ENCODE data around the gene MDFIC. TPM values are rescaled to one million over a fixed set of nuclear protein-coding genes. Genes with fewer than 3 reads are reported as not detected.

Gene MDFIC
- total and polyA plus RNA-seq, 4 donors = 3.2 to 6.6 (median 5.3) TPM

- no peak for DNase-seq (ENCODE audit: low spot score)
- WGBS = 97% methylated on average over 5 of the region's 5 CpGs
- Histone ChIP-seq H3K9ac (ENCODE audit: low read depth in 1 of 2, low read length in 2 of 2) (no peak overlapping the region), H3K9me3 (ENCODE audit: control insufficient read depth in 4 of 4, low read length in 3 of 4) (no peaks in the 10 kb centered on the region), H3K27me3 (ENCODE audit: control insufficient read depth in 4 of 4, insufficient read depth in 4 of 4, low read length in 3 of 4) (no peaks in the 10 kb centered on the region), H3K4me1 (ENCODE audit: control insufficient read depth in 4 of 4, insufficient read depth in 4 of 4, low read length in 3 of 4) (peaks cover 0 to 11% (median 2%) of the 10 kb centered on the region in 4 donors), H3K4me3 (ENCODE audit: low read depth in 1 of 3, low read length in 3 of 3) (no peak overlapping the region), H3K27ac (ENCODE audit: low read depth in 1 of 2, low read length in 2 of 2) (no peak overlapping the region), H3K36me3 (ENCODE audit: control insufficient read depth in 4 of 4, insufficient read depth in 3 of 4, low read depth in 1 of 4, low read length in 3 of 4) (no peaks in the 10 kb centered on the region)
- TF ChIP-seq REST (IDR thresholded peaks at IDR 0.05) = no peak
- no peak for TF ChIP-seq ZBTB33 (IDR thresholded peaks at IDR 0.05)
- TF ChIP-seq SP1 (IDR thresholded peaks at IDR 0.05) = no peak
- no peak for TF ChIP-seq GABPA (IDR thresholded peaks at IDR 0.05 in 1 of 2, conservative IDR thresholded peaks at IDR 0.05 in 1 of 2)
- no peak for TF ChIP-seq MAX (IDR thresholded peaks at IDR 0.05)
- TF ChIP-seq RXRA (IDR thresholded peaks at IDR 0.05) = no peak
- TF ChIP-seq HNF4G (IDR thresholded peaks at IDR 0.05) = no peak
- no peak for TF ChIP-seq TAF1 (conservative IDR thresholded peaks at IDR 0.05)
- TF ChIP-seq JUND (IDR thresholded peaks at IDR 0.05) = no peak
Observed at GRCh38 chr7:114941692-114942091, 19.8 kb downstream of the MDFIC start.

GRCh38 chr7:114942446-114943175 lies 20.7 kb downstream of the MDFIC start:
- no peak overlapping the region for H3K27ac ChIP-seq (ENCODE audit: low read depth in 1 of 2, low read length in 2 of 2)
- H3K9me3 ChIP-seq (ENCODE audit: control insufficient read depth in 4 of 4, low read length in 3 of 4) = no peaks in the 10 kb centered on the region
- H3K9ac ChIP-seq (ENCODE audit: low read depth in 1 of 2, low read length in 2 of 2) = no peak overlapping the region
- no peak overlapping the region for H3K4me3 ChIP-seq (ENCODE audit: low read depth in 1 of 3, low read length in 3 of 3)
- no peak for TF ChIP-seq RXRA (IDR thresholded peaks at IDR 0.05)
- no peak for TF ChIP-seq JUND (IDR thresholded peaks at IDR 0.05)
- no peak for TF ChIP-seq HNF4G (IDR thresholded peaks at IDR 0.05)
- no peak for TF ChIP-seq ZBTB33 (IDR thresholded peaks at IDR 0.05)
- no peak for TF ChIP-seq NR2F2 (IDR thresholded peaks at IDR 0.05)
- TF ChIP-seq SP1 (IDR thresholded peaks at IDR 0.05) = no peak
- no peak for TF ChIP-seq REST (IDR thresholded peaks at IDR 0.05)
- no peak for TF ChIP-seq ATF3 (IDR thresholded peaks at IDR 0.05)
- no peak for TF ChIP-seq HNF4A (conservative IDR thresholded peaks at IDR 0.05)
- no peak for TF ChIP-seq CTCF (IDR thresholded peaks at IDR 0.05; ENCODE audit: low read depth, low read length, missing input control)
- no peak for TF ChIP-seq GABPA (IDR thresholded peaks at IDR 0.05 in 1 of 2, conservative IDR thresholded peaks at IDR 0.05 in 1 of 2)
- no peak for TF ChIP-seq FOXA1 (IDR thresholded peaks at IDR 0.05)
- TF ChIP-seq FOXA2 (IDR thresholded peaks at IDR 0.05) = no peak
- TF ChIP-seq RAD21 (IDR thresholded peaks at IDR 0.05) = no peak
- no peak for TF ChIP-seq EGR1 (IDR thresholded peaks at IDR 0.05; ENCODE audit: low read depth in 2 of 2)
- WGBS = 80% methylated on average over 9 of the region's 9 CpGs
- H3K4me1 ChIP-seq (ENCODE audit: control insufficient read depth in 4 of 4, insufficient read depth in 4 of 4, low read length in 3 of 4) = peaks cover 0 to 11% (median 2%) of the 10 kb centered on the region in 4 donors
- DNase-seq (ENCODE audit: low spot score) = no peak
- H3K27me3 ChIP-seq (ENCODE audit: control insufficient read depth in 4 of 4, insufficient read depth in 4 of 4, low read length in 3 of 4) = no peaks in the 10 kb centered on the region
- no peaks in the 10 kb centered on the region for H3K36me3 ChIP-seq (ENCODE audit: control insufficient read depth in 4 of 4, insufficient read depth in 3 of 4, low read depth in 1 of 4, low read length in 3 of 4)

All from liver (tissue), 9 donors.